ENCODE measurements around the gene NOP56.

Gene NOP56

DNA sequence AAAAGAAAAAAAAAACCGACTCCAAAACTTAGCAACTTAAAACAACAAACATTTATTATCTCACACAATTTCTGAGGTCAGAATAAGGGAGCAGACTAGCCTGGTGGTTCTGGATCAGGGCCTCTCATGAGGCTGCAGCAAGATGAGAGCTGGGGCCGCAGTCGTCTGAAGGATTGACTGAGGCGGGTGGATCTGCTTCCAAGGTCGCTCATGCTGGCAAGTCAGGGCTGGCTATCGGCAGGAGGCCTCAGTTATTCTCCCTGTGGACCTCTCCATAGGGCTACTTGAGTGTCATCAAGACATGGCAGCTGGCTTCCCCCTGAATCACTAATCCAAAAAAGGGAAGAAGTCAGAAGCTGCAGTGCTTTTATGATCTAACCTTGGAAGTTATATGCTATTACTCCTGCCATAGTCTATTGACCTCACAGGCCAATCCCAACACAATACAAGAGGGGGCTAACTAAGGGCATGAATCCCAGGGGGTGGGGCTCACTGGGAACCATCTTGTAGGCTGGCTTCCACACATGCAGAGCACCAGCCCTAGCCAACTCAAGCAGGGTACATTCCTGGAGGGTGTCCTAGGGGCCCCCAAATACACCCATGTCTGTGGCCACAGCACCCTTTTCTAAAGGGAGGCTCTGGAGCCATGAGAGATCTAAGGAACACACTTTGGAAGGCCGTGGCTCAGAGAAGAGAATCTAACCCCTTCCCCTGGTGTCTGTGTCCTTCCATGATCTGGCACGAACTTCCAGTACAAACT is 51.5 kb downstream of the NOP56 start:
- TF ChIP-seq CTCF (IDR thresholded peaks at IDR 0.05; ENCODE audit: low read depth, low read length) = no peak
- no peak for DNase-seq (ENCODE audit: extremely low read depth, low read depth)

GRCh38 chr20:2705931-2706645 is 53.7 kb downstream of the NOP56 start:
- no peak for DNase-seq (ENCODE audit: extremely low read depth, low read depth)
- TF ChIP-seq CTCF (IDR thresholded peaks at IDR 0.05; ENCODE audit: low read depth, low read length) = no peak

DNA sequence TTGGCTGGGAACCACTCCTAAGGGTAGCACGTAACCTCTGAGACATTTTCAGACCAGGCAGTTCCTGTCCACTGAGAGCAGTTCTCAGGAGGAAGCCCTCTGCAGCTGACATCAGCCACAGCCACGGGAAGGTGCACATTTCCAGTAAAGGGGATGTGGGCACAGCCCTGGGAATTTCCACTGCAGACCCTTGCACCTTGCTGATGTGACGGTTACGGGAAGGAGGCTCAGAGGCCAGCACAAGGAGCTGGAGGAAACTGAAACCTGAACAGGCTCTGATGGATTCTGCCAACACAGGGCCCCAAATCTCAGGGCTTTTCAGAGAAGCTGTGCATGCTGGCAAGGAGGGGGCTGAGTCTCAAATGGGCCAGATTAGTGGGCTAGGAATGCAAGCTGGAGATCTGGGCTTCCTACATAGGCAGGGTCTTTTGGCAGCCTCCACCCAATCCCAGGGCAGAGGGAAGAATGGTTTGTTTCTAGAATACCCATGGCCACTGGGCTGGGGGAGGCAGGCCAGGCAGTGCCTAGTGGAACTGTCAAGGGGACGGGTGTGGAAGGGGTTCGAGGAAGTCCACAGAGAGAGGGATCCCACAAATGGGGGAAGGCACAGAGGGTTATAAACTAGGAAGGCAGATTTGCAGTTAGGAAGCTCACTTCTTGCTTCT is 54.4 kb downstream of the NOP56 start:
- DNase-seq (ENCODE audit: extremely low read depth, low read depth) = no peak
- no peak for TF ChIP-seq CTCF (IDR thresholded peaks at IDR 0.05; ENCODE audit: low read depth, low read length)

DNA sequence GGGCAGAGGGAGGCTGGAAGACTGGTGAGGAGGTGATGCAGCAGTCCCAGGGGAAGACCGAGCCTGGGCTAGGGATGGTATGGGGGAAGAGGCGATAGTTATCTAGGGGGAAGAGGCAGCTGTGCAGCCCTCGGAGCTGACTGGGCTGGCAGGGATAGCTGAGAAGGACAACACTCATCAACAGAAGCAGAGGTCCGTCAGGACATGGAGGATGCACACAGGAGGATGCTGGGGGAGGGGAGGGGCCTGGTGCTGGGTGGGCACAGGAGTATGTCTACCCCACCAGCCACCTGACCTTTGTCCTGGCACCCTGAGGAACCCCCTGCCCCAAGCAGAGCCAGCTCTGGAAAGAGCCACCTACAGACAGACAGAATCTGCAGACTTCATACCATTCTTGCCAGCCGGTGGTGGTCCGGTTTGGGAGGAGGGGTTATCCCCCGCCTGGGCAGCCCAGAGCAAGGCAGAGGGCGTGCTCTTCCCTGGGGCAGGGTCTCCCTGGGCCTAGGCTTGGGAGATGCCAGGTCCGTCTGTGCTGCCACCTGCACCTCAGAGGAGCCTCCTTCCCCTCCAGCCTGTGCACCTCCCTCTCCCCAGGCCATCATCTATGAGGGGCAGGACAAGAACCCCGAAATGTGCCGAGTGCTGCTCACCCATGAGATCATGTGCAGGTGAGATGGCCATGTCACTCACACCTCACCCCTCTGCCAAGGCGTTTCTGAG is 55.1 kb downstream of the NOP56 start:
- no peak for DNase-seq (ENCODE audit: extremely low read depth, low read depth)
- TF ChIP-seq CTCF (IDR thresholded peaks at IDR 0.05; ENCODE audit: low read depth, low read length) = no peak

All from AG09319 (cell line).